ENCODE results near the gene ARHGDIG. TPM values are rescaled to one million over a fixed set of nuclear protein-coding genes. Genes with fewer than 3 reads are reported as not detected.

The ARHGDIG gene
- total and polyA plus RNA-seq, 2 donors (not counting 3 experiments of a cell fraction or from before 2014, with no cell fraction given), result 0.93 to 2.2 TPM

DNA sequence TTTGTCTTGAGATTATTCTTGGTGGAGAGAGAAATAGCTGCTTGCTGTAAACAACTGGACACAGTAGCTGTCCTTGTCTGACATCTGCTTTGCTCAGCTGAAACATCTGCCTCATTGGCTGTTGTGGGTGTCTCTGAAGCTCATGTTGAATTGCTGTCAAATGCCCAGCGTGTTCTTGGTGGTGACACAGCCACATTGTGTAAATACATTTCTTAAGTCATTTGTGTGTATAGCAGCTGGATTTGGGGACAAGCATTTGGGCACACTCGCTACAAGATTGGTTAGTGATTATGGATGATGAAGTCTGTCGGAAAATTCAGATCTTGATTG lies 40.5 kb upstream of the ARHGDIG start:
- no peak overlapping the region for H3K4me2 ChIP-seq (ENCODE audit: insufficient read depth, low read length)

More for the DNA sequence above, 40.5 kb upstream of the ARHGDIG start:
- DNase-seq (ENCODE audit: low read depth, low spot score) (no peak), FAIRE-seq (no peak)
- H4K20me1 ChIP-seq (replicated peaks; ENCODE audit: control insufficient read depth, extremely low read depth, insufficient read depth, low read length), result no peaks in the 10 kb centered on the region
- intact Hi-C loops (cut with micrococcal nuclease), result no loop called here
- no peaks in the 10 kb centered on the region for H3K9me1 ChIP-seq (replicated peaks; ENCODE audit: control insufficient read depth, extremely low read depth, insufficient read depth, low read length)
- no peak overlapping the region for H3K9ac ChIP-seq (replicated peaks; ENCODE audit: extremely low read depth, insufficient read depth, low read length)
- H2AFZ ChIP-seq (ENCODE audit: low read depth, low read length), result no peak overlapping the region
- no peaks in the 10 kb centered on the region for H3K9me3 ChIP-seq (replicated peaks; ENCODE audit: control insufficient read depth, insufficient read depth, low read length)
- BruUV-seq (replicated peaks), result no TSS peak
- H3K36me3 ChIP-seq (ENCODE audit: control insufficient read depth in 2 of 2, extremely low read depth in 1 of 2, insufficient read depth in 2 of 2, low read length in 2 of 2), result peaks cover 0 to 2% of the 10 kb centered on the region in 2 experiments
- POLR2A ChIA-PET, result no interaction called here
- H3K27ac ChIP-seq (ENCODE audit: insufficient read depth, low read depth, low read length), result no peak overlapping the region
- dilution Hi-C loops (cut with MboI; ENCODE audit: extremely low pct_ligation_motif_present, low sequenced_read_pairs), result no loop called here
- H3K27me3 ChIP-seq (ENCODE audit: control insufficient read depth in 2 of 2, insufficient read depth in 2 of 2, low read length in 2 of 2), result no peaks in the 10 kb centered on the region
- H3K79me2 ChIP-seq (ENCODE audit: control insufficient read depth, insufficient read depth, low read length), result no peaks in the 10 kb centered on the region
- CTCF ChIA-PET, result interaction anchor here (1.2 to 1.4 kb wide), 2 partner anchors 11 to 122 kb away, joined by 3 to 4 read pairs; partner anchors contain the start of gene LUC7L
- TF ChIP-seq, protein P1, sequence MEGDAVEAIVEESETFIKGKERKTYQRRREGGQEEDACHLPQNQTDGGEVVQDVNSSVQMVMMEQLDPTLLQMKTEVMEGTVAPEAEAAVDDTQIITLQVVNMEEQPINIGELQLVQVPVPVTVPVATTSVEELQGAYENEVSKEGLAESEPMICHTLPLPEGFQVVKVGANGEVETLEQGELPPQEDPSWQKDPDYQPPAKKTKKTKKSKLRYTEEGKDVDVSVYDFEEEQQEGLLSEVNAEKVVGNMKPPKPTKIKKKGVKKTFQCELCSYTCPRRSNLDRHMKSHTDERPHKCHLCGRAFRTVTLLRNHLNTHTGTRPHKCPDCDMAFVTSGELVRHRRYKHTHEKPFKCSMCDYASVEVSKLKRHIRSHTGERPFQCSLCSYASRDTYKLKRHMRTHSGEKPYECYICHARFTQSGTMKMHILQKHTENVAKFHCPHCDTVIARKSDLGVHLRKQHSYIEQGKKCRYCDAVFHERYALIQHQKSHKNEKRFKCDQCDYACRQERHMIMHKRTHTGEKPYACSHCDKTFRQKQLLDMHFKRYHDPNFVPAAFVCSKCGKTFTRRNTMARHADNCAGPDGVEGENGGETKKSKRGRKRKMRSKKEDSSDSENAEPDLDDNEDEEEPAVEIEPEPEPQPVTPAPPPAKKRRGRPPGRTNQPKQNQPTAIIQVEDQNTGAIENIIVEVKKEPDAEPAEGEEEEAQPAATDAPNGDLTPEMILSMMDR (IDR thresholded peaks at IDR 0.05; ENCODE audit: extremely low read depth in 1 of 2, insufficient read depth in 1 of 2, low read depth in 1 of 2, low read length in 2 of 2), result no peak
- no peak for TF ChIP-seq POLR2AphosphoS5 (IDR thresholded peaks at IDR 0.05; ENCODE audit: insufficient read depth, low read depth, low read length)
- no peak for TF ChIP-seq EZH2 (IDR thresholded peaks at IDR 0.05; ENCODE audit: borderline replicate concordance, low read depth, low read length, severe bottlenecking)
- TF ChIP-seq GATA2 (IDR thresholded peaks at IDR 0.05; ENCODE audit: insufficient read depth, insufficient read length, low read depth, low read length), result no peak
- TF ChIP-seq MYC (IDR thresholded peaks at IDR 0.05; ENCODE audit: low read depth, low read length), result no peak
- TF ChIP-seq, protein P2, sequence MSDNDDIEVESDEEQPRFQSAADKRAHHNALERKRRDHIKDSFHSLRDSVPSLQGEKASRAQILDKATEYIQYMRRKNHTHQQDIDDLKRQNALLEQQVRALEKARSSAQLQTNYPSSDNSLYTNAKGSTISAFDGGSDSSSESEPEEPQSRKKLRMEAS (IDR thresholded peaks at IDR 0.05; ENCODE audit: insufficient read depth, insufficient read length), result no peak
- no peak for TF ChIP-seq JUN (IDR thresholded peaks at IDR 0.05; ENCODE audit: borderline replicate concordance, insufficient read depth, insufficient read length, low read depth)
- TF ChIP-seq FOS (IDR thresholded peaks at IDR 0.05; ENCODE audit: borderline replicate concordance, insufficient read depth, low read length), result no peak
- TF ChIP-seq POLR2A (IDR thresholded peaks at IDR 0.05; ENCODE audit: low read depth, low read length), result no peak
- H3K4me1 ChIP-seq (ENCODE audit: control insufficient read depth, extremely low read depth, insufficient read depth, low read length), result peaks cover 6% of the 10 kb centered on the region
- no peak overlapping the region for H3K4me3 ChIP-seq (replicated peaks in 1 of 3; ENCODE audit: insufficient read depth in 1 of 3, low read depth in 1 of 3, low read length in 3 of 3)

All from endothelial cell of umbilical vein (primary cell).